Vagina (tissue), 2 donors: ENCODE measurements around the gene SPR.

Source experiments
- CTCF ChIP-seq, 3 experiments: fragments of 450-650 bp in 2 of 3; fragments of 200-600 bp in 1 of 3; sonication (generic) in 1 of 3; IDR thresholded peaks; one replicate each; pipeline ENCODE4 v1.5.1; 2017 to 2019; ENCODE audit warnings: antibody characterized with exemption in 3 of 3, mild to moderate bottlenecking in 2 of 3, moderate library complexity in 2 of 3
- POLR2A ChIP-seq, 2 donors: fragments of 450-650 bp; IDR thresholded peaks; one replicate each; pipeline ENCODE4 v1.6.1; 2017; ENCODE audit warnings: antibody characterized with exemption in 2 of 2, mild to moderate bottlenecking in 2 of 2, moderate library complexity in 2 of 2
- POLR2AphosphoS5 ChIP-seq, 2 donors: sonication (generic); formaldehyde crosslinking; IDR thresholded peaks; one replicate each; pipeline ENCODE4 v1.9.0; 2017; ENCODE audit warnings: antibody characterized with exemption in 2 of 2, mild to moderate bottlenecking in 2 of 2, low read depth in 1 of 2; ENCODE audit not compliant: insufficient read depth in 1 of 2

DNA sequence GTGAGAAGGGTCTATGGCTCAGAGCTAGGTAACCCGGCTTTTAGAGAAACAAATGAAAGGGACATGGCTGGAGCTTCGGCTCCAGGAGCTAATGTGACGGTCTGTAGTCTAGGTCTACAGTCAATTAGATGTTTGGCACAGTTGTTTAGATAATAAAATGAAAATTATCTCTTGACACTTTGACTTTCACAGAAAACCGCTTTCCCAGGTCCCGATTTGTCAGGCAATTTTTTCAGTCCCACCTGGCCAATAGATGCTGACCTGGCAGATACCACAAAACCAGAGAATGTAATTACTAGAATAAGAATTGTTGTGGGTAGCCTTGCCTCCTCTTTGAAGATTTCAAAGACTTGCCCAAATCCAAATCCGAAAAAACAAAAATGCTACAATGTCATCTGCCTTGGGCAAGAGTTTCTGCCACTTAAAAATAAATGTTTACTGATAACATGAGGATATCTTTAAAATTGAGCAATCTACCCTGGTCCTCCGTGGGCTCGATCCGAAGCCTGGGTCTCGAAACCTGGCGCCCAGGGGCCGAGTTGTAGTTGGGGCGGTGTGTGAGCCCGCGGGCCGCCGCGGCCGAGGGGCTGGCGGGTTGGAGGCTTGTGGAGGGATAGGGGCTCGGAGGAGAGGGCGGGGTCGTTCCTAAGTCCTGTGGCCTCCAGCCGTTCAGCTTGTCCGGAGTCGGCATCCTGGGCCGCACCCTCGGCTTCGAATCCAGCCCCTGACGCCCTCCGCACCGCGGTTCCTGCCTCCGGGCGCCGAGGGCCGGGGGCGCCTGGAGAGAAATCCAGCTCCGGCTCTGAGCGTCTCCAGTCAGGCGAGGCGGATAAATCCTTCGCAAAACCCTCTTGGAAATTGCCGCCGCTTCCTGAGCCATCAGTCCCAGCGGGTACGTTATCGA is 32.5 kb downstream of the SPR start:
- no peak for TF ChIP-seq CTCF (IDR thresholded peaks at IDR 0.05)
- no peak for TF ChIP-seq POLR2A (IDR thresholded peaks at IDR 0.05)
- TF ChIP-seq POLR2AphosphoS5 (IDR thresholded peaks at IDR 0.05; ENCODE audit: insufficient read depth in 1 of 2, low read depth in 1 of 2) = no peak
